ENCODE data around the gene PPP6R2.

- TF ChIP-seq, protein P1, sequence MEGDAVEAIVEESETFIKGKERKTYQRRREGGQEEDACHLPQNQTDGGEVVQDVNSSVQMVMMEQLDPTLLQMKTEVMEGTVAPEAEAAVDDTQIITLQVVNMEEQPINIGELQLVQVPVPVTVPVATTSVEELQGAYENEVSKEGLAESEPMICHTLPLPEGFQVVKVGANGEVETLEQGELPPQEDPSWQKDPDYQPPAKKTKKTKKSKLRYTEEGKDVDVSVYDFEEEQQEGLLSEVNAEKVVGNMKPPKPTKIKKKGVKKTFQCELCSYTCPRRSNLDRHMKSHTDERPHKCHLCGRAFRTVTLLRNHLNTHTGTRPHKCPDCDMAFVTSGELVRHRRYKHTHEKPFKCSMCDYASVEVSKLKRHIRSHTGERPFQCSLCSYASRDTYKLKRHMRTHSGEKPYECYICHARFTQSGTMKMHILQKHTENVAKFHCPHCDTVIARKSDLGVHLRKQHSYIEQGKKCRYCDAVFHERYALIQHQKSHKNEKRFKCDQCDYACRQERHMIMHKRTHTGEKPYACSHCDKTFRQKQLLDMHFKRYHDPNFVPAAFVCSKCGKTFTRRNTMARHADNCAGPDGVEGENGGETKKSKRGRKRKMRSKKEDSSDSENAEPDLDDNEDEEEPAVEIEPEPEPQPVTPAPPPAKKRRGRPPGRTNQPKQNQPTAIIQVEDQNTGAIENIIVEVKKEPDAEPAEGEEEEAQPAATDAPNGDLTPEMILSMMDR (conservative IDR thresholded peaks at IDR 0.05): no peak
- no peak for TF ChIP-seq EZH2 (IDR thresholded peaks at IDR 0.05; ENCODE audit: low read depth)
These were observed 22.3 kb upstream of the PPP6R2 start for GRCh38 chr22:50320671-50321325.
